Measurements from ENCODE around the gene PPP6C.
A peak's percentile ranks its signal among the peaks of the same experiment; 100 is the strongest.
"Not testable (repeated sequence)": the region's sequence is repeated elsewhere in the genome, so short reads cannot be mapped to it uniquely, and the experiment has no call there.

The PPP6C gene

GRCh38 chr9:125180876-125181275, 8.7 kb downstream of the PPP6C start:
- DNase-seq = no peak

- DNase-seq = not testable (repeated sequence)
These were observed 9.8 kb downstream of the PPP6C start for GRCh38 chr9:125179776-125180175.

- DNase-seq = no peak
These were observed 11.7 kb downstream of the PPP6C start for GRCh38 chr9:125177888-125178287.

- DNase-seq = no peak
These were observed 13.0 kb downstream of the PPP6C start for GRCh38 chr9:125176636-125177035.

GRCh38 chr9:125172031-125172755, 17.4 kb downstream of the PPP6C start:
- DNase-seq = no peak

- DNase-seq = no peak
These were observed 19.7 kb downstream of the PPP6C start for GRCh38 chr9:125169895-125170294.

- DNase-seq = no peak
These were observed 22.8 kb downstream of the PPP6C start for GRCh38 chr9:125166762-125167161.

- DNase-seq = not testable (repeated sequence)
These were observed 26.7 kb downstream of the PPP6C start for GRCh38 chr9:125162891-125163290.

- DNase-seq = no peak
These were observed 28.2 kb downstream of the PPP6C start for GRCh38 chr9:125161284-125161918.

- no peak for DNase-seq
These were observed 28.9 kb downstream of the PPP6C start for GRCh38 chr9:125160750-125161149.

- DNase-seq = no peak
These were observed 33.1 kb downstream of the PPP6C start for GRCh38 chr9:125156551-125156950.

- DNase-seq = no peak
These were observed 35.8 kb downstream of the PPP6C start for GRCh38 chr9:125153712-125154367.

- no peak for DNase-seq
These were observed 37.9 kb downstream of the PPP6C start for GRCh38 chr9:125151730-125152129.

GRCh38 chr9:125150349-125151245, 39.0 kb downstream of the PPP6C start:
- no peak for DNase-seq

- no peak for DNase-seq
These were observed 42.1 kb downstream of the PPP6C start for GRCh38 chr9:125147401-125147951.

GRCh38 chr9:125146247-125146646, 43.4 kb downstream of the PPP6C start:
- DNase-seq = no peak

GRCh38 chr9:125145425-125145824, 44.2 kb downstream of the PPP6C start:
- DNase-seq = no peak

- DNase-seq = peak; percentile 99
These were observed 46.1 kb downstream of the PPP6C start, which contains the start of gene SCAI for GRCh38 chr9:125143377-125144090. Gene SCAI, minus strand, starts transcription at chr9:125143528. Its CDS starts 91 bp downstream, at chr9:125143437.

- DNase-seq = peak in 1 of 2 donors; percentile 11
These were observed 46.8 kb downstream of the PPP6C start for GRCh38 chr9:125142560-125143376.

- no peak for DNase-seq
These were observed 47.9 kb downstream of the PPP6C start for GRCh38 chr9:125141751-125142150.

GRCh38 chr9:125141251-125141650, 48.4 kb downstream of the PPP6C start:
- DNase-seq = no peak

Measured in CD4-positive, alpha-beta T cell treated with Interleukin-1 beta for 1 hour (primary cell).